Lung microvascular endothelial cell (primary cell): Measurements from ENCODE around the gene LRIG3. TPM values are rescaled to one million over a fixed set of nuclear protein-coding genes. Genes with fewer than 3 reads are reported as not detected.
A peak's percentile ranks its signal among the peaks of the same experiment; 100 is the strongest.

Experiments used
- DNase-seq, 2 donors: peaks; one replicate each; pipeline versions ENCODE4 v3.0.0 to v3.0.0-alpha.2; 2010; ENCODE audit warnings: low read depth in 2 of 2
- total RNA-seq: library from RNA; depleted of rRNA; stranded (reverse); fragments of >200 nt; gene quantifications from 2 replicates; pipeline ENCODE4 v1.2.1, GENCODE V29; 2014

LRIG3 gene
- total RNA-seq, 1 donor from 2014 or later = 36.9 TPM

DNA sequence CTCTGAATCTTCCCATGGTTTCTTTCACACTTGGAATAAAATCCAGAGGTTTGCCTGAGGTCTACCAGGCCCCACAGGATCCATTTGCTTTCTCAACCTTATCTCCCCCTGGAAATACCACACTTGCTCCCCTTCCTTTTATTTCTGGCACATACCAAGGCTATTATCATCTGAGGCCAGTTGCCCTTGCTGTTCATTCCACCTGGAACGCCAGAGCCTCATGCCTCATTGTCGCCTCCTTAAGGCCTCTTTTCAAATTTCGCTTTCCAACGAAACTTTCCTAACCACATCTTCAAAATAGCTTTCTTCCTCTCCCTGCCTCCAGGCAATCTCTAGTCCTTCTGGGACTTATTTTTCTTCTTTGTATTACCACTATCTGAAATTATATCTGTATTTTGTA lies 11.2 kb upstream of the LRIG3 start:
- no peak for DNase-seq

DNA sequence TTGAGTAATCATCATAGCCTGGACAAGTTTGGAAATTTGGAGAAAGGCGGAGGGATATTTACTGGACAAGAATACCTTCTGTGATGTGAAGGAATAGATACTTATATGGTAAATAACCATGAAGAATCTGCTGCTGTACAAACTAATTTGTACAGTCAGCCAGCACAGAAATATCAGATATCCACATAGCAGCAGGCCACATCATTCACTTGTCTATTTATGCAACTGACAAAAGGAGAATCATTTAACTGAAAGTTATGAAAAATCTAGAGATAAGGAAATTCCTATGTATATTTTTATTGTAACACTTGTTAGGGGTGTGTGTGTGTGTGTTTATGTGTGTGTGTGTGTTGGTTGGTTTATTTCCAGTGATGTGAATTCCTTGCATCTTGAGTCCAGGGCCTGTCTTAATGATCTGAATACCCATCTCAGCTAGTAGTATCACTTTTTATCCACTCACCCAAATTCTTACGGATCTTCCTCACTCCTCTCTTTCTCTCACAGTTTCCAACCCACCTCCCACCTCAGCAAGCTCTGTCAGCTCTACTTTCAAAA lies 10.5 kb upstream of the LRIG3 start:
- DNase-seq = no peak

DNA sequence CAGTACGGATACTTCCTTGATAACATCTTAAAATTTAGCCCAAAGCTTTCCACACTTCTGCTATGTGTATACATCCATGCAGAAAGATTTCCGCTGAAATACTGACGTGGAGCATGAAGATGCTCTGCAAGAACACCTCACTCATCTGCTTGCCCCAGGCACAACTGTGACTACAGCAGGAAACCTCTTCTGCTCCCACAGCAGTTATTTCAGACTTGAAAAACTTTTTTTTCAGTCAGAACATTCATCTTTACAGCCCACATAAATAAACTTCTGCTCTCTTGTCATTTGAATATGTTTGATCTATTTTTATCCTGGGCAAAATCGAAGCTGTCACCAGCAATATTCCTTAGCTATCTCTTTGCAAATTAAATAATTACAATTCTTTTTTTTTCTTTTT lies 6.8 kb upstream of the LRIG3 start:
- DNase-seq = no peak

DNA sequence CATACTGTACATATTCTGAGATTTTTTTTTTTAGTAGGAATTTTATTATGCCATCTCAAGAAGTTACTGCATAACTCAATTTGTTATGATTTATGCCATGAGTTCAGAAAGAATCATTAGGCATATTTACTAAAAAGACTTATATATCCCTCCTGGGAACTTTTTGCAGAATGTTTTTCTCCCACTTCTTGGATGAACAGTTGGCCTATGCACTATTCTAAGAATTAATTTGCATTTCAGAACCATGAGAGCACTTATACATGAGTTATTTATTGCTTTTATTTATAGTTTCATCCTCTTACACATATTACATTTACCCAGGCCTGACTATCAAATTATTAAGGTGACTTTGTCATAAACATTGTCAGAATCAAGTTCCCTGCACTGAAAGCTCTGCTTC lies 6.3 kb upstream of the LRIG3 start:
- no peak for DNase-seq

DNA sequence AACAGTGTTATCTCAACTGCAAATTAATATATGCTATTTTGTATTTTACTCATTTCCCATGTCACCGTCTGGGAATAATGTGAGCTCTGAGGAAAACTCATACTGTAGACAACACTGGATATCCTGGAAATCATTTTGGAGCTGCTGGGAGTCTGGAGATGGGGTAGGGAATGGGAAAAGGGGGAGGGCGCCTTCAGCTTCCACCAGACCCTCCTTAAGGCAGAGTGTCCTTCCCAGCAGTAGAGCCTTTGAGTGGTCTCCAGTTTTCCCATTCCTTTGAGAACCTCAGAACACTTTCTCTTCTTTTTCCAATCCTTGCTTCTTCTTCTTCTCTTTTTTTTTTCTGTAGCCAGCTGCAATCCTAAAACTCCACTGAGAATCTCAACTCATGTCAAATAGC lies 5.4 kb upstream of the LRIG3 start:
- DNase-seq = no peak

DNA sequence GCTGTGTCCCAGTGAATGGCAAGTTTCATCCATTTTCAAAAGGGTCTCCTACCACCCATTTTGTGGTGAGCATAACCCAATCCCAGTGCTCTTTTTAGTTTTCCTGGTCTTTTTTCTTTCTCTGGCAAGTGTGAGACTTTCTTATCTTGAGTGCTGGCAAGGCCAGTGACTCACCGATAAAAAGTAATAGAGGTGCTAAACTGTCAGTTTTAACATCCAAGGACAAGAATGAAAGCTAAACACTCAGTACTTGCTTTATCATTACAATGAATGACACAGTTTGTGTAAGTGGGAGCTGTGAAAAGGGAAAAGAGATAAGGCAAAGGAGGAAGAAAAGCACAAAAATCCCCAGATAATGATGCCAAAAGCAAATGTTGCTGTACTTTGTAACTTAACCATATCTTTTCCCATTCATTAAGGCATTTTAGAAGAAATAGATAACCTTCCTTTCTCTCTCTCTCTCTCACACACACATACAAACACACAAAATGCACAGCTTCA lies 4.9 kb upstream of the LRIG3 start:
- no peak for DNase-seq

DNA sequence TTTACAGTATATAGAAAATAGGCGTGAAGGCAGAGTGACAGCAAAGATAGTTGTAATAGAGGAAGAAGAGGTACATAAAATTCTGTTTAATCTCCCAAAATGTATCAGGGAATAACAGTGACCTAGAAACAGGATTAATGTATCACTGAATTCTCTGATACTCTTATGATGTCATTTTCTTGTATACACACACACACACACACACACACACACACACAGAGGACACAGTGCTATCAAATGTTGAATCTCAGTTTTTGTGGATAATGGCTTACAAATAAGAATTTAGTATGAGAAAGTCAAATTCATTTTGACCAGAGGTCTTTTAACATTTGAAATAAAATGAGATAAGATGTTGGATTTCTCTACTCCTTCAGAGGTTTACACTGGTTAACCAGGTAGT lies 4.3 kb upstream of the LRIG3 start:
- no peak for DNase-seq

DNA sequence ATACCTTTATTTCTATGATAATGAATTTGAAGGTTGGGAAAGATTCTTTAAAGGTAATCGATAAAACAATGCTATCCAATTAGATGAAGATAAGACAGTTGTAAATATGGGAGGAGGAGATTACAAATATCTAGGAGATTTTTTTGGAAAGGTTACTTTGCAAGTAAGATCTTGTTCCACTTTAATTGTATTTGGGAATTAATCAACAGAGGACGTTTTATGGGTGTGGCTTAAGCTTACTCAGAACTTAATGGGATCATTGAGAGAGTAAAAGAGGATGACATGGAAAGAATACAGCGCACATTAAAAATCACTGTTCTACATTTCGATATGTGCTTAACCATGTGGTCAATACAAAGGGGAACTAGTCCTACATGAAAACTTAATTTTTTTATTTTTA lies 3.5 kb upstream of the LRIG3 start:
- no peak for DNase-seq

DNA sequence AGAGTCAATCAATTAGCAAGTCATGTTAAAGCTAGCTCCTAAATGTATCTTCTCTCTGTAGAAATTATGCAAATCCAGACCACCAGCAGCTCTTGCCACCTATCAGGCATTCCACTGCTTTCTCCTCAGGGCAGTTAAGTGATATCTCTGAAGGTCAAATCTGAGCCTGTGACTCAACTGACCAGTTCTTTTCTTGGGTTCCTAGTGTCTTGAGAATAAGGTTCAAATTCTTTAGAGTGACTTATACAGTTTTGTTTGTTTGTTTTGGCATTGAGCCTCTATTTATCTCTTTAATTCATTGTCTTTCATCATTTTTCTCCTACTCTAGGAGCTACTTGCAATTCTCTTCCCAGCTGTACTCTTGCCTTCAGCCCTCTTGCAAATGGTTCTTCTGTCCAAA lies 2.5 kb upstream of the LRIG3 start:
- peak in 1 of 2 donors; percentile 22 for DNase-seq

DNA sequence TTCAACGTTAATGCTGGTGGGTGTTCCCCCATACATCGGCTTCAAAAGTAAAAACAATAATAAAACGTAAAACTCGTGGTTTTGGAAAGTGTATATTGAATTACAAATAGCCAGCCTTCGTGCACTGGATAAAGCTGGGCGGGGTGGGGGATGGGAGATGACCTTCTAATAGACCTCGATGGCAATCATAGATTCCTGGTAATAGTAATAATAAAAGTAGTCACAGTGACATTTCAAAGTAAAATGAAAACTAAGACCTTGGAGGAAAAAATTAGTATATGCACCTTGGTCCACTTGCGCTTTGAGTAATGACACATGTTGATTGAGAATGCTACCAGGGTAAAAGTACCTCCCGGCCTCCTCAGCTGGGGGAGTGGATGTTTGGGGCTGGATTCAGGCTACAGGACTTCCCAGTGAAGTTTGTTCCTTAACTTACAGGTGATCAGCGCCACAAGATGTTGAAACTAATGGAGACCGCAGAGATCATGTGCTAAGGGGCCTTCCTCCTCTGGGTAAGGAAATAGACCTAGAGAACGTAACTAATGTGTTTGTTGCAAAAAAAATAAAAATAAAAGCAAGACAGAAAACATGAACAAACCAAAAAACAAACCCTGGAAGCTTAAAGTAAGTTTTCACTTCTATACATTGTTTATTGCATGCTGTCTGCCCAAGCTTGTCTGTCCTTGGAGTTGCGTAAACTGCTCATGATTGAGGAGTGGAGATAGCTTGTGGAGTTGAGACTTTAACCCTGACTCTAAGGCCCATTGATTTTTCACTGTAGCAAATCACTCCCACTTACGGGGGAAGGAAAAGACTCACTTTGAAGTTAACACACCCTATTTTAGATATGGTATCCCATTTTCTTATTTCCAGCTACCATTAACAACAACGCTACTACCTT lies 907 bp upstream of the LRIG3 start:
- no peak for DNase-seq

DNA sequence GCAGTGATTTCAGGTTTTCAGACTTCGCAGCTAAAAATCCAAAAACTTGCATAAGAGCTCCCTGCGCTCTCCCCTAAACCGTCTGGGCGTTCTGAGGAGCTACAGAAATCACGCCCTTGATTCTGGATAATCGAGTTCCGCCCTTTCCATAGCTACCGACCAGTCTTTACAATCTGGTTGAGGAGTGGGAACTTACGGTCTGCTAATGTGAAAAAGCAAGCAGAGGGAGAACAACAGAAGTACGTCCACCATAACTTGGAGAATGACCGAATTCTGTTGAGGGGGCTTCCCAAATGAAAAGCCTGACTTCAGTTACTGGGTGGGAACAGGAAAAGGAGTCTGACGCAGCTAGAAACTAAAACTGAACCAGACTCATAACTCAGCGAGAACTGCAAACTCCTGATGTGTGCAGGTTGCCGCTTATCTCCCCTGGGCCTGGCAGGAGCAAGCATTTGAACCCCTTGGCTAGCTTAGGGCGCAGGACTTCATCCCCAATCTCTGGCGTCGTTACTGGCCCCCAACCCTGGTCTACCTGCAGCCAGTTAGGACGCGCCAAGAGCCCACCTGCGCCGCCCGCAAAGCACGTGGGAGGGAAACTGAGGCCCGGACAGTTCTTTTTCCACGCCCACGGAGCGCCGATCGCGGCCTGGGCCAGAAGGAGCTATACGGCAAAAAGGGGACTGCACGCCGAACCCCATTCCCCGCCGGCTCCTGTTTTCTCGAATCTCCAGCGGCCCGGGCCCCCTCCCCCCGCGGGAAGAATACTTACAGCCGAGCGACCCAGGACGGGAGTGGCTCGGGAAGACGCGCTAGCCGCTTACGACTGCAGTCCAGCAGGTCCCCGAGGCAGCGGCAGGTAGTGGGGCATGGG lies 838 bp downstream of the LRIG3 start:
- DNase-seq = peak; percentile 72 to 83

DNA sequence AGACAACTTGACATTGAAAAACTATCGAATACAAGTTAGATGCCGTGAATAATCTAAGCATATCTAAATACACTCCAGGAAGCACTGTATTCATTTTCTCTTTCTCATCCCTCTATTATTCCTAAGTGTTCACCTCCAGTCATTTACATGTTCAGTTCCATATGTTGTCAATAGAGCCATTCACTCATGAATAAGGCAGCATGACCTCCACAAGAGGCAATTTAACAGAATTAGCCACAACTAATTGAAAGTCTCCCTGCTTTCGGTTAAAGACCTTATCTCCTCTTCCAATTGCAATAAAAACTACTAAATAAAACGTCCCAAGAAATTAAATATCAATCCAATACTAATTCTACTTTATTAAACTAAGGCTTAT lies 1.8 kb downstream of the LRIG3 start:
- DNase-seq = peak; percentile 10 to 50

DNA sequence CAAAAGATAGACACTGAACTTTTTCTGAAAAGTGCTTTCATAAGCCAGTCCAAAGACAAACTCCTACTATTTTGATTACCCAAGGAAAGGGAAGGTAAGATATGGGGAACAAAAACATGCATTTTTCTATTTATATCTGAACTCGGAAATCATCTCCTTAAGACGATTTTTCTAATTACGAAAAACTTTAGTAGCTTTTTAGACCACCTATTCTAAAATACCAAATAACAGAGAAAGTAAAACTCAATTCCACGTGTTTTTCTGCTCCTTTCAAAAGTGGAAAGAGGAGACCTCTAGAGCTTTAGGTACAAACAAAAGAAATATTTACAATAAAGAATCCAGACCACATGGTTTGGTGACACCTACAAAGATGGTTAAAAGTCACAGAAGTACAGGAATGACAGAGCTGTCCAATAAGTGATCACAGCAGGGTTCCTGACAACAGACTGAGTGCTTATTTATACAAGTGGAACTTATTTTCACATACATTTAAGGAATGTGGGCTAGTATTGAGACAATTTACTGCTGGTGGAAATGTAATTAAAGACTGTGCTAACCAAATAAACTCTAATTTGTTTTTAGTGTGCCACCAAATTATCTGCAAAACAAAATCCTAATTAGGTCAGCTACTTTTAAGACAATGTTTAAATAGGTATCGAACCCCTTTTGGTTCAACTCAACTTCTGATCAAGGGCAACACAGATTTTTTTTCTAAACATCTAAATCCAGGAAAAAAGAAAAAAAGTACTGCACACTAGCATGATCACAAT lies 2.4 kb downstream of the LRIG3 start:
- DNase-seq = peak; percentile 18 to 60

DNA sequence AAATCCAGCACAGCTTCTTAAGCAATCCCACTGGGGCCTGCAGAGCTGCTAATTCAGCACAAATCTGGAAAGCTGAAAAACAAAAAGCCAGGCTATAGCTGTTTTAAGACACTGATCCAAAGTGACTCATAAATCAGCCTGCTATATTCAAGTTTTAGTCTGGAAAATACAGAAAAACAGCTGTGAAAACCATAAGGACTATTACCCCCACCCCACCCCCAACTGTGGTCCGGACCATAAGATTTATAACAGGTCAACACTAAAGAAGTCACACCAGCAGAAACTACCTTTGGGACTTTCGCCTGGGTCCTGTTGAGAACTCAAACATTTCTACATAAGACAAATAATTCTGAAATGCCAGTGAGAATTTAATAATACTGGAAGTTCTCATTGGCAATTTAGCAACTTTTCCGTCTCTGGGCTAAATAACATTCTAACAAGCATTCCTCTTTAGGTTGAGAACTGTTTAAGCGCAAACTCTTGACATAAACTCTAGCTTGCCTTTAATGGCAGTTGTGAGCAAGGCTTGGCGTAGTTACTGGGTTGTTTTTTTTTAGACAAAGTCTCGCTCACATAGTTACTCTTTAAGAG lies 3.3 kb downstream of the LRIG3 start:
- peak in 1 of 2 donors; percentile 33 for DNase-seq

DNA sequence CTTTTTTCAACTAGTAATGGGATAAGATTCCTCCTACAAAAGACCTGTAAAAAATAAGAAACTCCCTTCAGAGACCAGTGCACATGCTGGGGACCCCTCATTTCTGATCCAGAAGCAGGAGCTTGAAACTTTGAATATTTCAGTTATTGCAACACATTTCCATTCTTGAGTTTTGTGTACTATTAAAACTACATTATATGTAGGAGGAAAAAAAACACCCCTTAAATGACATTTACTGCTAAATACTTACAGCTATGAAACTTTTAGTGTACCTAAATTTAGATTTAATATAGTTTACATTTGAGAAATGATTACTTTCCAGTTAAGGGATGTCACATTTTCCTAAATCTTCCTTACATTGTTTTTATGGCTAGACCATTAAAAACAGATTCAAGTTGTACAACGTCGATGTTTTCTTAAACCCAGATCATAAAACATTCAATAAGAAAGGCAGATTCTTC lies 4.1 kb downstream of the LRIG3 start:
- DNase-seq = no peak

DNA sequence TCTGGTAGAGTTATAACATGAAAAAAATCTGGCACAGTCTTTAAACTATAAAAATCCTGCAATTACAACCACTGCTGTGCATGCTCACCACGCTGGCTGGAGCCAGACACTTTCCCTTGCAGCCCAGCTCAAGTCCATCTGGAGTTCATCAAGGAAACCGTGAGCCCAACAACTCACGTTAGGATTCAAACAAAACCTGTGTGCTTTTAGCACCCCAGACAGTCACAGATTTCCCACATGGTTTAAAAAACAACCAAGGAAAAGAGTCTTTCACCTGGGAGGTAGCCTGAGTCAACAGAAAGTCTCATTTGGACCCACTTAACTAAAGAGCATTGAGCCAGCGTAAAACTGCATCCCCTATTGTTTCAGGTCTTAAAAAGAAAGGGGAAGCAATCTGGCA lies 4.7 kb downstream of the LRIG3 start:
- DNase-seq = peak; percentile 31 to 48

DNA sequence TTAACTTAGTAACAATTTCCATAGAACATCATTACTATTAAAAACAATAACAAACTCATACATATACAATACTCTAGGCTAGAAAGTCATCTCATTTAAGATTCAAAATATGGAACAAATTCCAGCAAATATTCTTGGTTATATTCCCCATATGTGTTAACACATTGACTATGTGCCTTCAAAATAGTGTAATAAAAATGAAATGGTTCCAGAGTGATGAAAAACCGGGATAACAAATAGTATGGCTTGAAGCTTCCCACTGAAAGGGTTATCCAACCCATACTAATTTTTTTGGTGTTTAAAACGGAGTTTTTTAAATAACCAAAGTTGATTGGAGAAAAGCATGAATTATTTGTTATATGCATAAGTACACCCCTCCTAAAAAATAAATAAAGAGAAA lies 5.3 kb downstream of the LRIG3 start:
- DNase-seq = no peak

DNA sequence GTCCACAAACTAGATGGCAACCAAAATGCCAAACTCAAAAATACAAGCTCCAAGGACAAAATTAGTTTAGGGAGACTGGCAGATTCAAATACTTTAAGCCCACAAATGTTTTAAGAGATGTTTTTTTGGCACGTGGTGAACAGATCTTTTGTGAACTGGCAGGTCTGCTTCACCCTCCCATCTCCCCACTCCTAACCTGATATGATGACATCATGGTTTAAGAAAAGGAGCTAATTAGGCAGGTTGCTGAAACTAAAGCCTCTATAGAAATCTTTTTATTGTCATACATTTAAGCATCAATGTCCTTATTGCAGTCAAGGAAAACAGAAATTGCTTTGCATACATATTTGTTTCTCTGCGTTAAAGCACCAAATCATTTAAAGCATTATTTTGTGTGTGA lies 5.8 kb downstream of the LRIG3 start:
- DNase-seq = no peak

DNA sequence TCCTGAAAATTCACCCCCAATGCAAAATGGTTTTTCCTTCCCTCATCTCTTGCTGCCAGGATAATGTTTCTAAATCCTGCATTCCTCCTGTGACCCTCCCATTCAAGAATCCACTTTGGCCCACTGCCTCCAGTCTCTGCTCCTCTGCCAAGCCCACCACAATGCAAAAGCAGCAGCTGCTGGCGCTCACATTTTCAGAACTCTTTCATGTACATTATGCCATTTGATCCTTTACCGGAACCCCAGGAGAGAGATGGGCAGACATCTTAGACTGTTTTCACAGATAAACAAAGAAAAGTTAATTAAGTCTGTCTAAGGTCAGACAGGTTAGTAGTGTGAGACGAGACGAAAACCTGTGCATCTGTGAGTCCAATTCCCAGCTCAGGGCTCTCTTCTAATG lies 12.9 kb downstream of the LRIG3 start:
- no peak for DNase-seq

DNA sequence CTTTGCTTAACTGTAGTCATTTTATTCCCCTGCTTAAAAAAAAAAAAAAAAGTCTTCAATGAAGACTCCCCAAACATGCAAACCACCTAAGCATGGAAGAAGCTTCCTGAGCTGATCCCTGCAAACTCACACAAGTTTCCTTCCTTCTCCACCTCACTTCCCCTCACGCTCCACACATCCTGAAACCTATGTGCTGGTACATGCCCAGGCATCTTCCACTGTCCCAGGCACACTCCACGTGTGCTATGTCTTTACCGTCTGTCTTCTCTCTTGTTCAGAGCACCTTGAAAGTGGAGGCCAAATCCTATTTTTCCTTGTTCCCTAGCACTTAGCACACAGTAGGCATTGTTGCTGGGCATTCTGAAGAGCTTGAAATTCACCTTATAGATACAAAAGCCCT lies 13.4 kb downstream of the LRIG3 start:
- peak in 1 of 2 donors; percentile 8 for DNase-seq

DNA sequence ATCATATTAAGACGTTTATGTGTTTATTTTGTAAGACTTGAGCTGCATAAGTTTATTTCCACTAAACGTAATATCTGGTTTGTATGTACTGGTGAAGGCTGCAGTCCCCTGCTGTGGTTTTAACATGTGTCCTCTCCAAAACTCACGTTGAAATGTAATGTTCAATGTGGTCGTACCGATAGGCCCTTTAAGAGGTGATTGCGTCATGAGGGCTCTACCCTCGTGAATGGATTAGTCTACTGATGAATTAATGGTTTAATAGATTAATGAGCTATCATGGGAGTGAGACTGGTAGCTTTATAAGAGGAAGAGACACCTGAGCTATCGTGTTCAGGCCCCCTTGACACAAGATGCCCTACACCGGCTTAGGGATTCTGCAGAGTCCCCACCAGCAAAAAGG lies 14.9 kb downstream of the LRIG3 start:
- no peak for DNase-seq
